Parathyroid adenoma (tissue), 2 donors: Measurements from ENCODE around the gene FKBP2.

Source experiments
- H2AFZ ChIP-seq: fragments of 300-600 bp; sonication (generic); one replicate; pipeline ENCODE4 v1.7.0; 2017; ENCODE audit warnings: antibody characterized with exemption, mild to moderate bottlenecking
- H3K27ac ChIP-seq: fragments of 300-600 bp; sonication (generic); one replicate; pipeline ENCODE4 v1.7.0; 2017
- H3K27me3 ChIP-seq: fragments of 300-600 bp; sonication (generic); one replicate; pipeline ENCODE4 v1.7.0; 2017; ENCODE audit warnings: low read length; ENCODE audit not compliant: control insufficient read depth, insufficient read depth
- H3K36me3 ChIP-seq: fragments of 300-600 bp; sonication (generic); one replicate; pipeline ENCODE4 v1.7.0; 2017; ENCODE audit warnings: low read length; ENCODE audit not compliant: control insufficient read depth, insufficient read depth
- H3K4me1 ChIP-seq: fragments of 300-600 bp; sonication (generic); one replicate; pipeline ENCODE4 v1.7.0; 2017; ENCODE audit warnings: control low read depth
- H3K4me2 ChIP-seq: fragments of 300-600 bp; sonication (generic); one replicate; pipeline ENCODE4 v1.7.0; 2017; ENCODE audit warnings: low read length
- H3K4me3 ChIP-seq: fragments of 300-600 bp; sonication (generic); one replicate; pipeline ENCODE4 v1.7.0; 2017; ENCODE audit warnings: low read depth, low read length
- H3K79me2 ChIP-seq: fragments of 300-600 bp; sonication (generic); one replicate; pipeline ENCODE4 v1.7.0; 2017; ENCODE audit warnings: control low read depth
- H3K9ac ChIP-seq: fragments of 300-600 bp; sonication (generic); one replicate; pipeline ENCODE4 v1.7.0; 2017; ENCODE audit warnings: mild to moderate bottlenecking
- H3K9me3 ChIP-seq: fragments of 300-600 bp; sonication (generic); one replicate; pipeline ENCODE4 v1.7.0; 2017; ENCODE audit warnings: low read length; ENCODE audit not compliant: control insufficient read depth
- TF ChIP-seq, protein P1 (sequence below): fragments of 300-600 bp; sonication (generic); IDR thresholded peaks from one replicate; pipeline ENCODE4 v1.7.0; 2017; ENCODE audit warnings: antibody characterized with exemption, mild to moderate bottlenecking
- donor health status: primary hyperparathyroidism.

FKBP2 gene

DNA sequence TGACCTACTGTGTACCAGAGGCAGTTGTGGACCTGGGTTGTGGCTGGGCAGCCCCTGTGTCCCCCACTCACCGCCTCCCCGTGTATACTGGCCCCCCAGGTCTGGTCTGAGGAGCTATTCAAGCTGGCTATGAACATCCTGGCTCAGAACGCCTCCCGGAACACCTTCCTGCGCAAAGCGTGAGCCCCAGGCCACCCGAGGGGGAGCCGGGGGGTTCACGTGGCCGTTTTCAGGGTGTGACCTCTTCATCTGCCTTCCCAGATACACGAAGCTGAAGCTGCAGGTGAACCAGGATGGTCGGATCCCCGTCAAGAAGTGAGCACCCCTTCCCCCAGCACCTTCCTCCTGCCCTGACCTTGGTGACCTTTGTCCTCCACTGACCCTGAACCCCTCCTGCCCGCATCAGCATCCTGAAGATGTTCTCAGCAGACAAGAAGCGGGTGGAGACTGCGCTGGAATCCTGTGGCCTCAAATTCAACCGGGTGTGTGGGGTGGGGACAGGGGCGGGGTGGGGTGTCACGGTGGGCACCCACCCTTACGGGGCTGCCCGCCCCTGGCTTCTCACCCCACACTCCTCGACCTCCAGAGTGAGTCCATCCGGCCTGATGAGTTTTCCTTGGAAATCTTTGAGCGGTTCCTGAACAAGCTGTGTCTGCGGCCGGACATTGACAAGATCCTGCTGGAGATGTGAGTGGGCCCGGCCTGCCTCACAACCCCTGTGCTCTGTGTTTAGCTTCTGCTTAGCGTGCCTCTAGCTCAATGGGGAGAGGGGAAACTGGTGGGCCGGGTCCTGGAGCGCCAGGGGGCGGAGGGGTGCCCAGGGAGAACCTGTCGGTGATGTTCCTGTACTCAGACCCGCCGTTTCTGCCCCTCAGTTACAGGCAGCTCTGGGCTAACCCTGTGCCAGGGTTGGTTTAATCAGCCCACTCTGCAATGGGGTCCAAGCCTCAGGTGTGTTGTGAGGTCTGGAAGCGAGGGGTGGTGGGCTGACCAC is 14.5 kb downstream of the FKBP2 start:
- H3K4me3 ChIP-seq: no peak overlapping the region
- peaks cover 23% of the 10 kb centered on the region for H3K4me1 ChIP-seq
- no peak overlapping the region for H3K9ac ChIP-seq
- TF ChIP-seq, protein P1, sequence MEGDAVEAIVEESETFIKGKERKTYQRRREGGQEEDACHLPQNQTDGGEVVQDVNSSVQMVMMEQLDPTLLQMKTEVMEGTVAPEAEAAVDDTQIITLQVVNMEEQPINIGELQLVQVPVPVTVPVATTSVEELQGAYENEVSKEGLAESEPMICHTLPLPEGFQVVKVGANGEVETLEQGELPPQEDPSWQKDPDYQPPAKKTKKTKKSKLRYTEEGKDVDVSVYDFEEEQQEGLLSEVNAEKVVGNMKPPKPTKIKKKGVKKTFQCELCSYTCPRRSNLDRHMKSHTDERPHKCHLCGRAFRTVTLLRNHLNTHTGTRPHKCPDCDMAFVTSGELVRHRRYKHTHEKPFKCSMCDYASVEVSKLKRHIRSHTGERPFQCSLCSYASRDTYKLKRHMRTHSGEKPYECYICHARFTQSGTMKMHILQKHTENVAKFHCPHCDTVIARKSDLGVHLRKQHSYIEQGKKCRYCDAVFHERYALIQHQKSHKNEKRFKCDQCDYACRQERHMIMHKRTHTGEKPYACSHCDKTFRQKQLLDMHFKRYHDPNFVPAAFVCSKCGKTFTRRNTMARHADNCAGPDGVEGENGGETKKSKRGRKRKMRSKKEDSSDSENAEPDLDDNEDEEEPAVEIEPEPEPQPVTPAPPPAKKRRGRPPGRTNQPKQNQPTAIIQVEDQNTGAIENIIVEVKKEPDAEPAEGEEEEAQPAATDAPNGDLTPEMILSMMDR: no peak
- H2AFZ ChIP-seq: no peak overlapping the region
- H3K36me3 ChIP-seq: no peaks in the 10 kb centered on the region
- peak overlapping the region; percentile 15 for H3K27ac ChIP-seq
- H3K79me2 ChIP-seq: no peaks in the 10 kb centered on the region
- H3K9me3 ChIP-seq: no peaks in the 10 kb centered on the region
- H3K27me3 ChIP-seq: no peaks in the 10 kb centered on the region
- H3K4me2 ChIP-seq: no peak overlapping the region

DNA sequence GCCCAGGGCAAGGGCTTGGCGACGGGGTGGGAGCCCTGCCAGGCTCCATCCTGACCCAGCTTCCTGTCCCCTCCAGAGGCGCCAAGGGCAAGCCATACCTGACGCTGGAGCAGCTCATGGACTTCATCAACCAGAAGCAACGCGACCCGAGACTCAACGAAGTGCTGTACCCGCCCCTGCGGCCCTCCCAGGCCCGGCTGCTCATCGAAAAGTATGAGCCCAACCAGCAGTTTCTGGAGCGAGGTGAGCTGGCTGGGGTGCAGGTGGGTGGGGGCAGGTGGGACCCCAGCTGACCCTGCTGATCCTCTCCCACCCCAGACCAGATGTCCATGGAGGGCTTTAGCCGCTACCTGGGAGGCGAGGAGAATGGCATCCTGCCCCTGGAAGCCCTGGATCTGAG is 15.4 kb downstream of the FKBP2 start:
- Histone ChIP-seq H3K36me3 (no peaks in the 10 kb centered on the region), H2AFZ (no peak overlapping the region), H3K4me3 (no peak overlapping the region), H3K79me2 (no peaks in the 10 kb centered on the region), H3K4me1 (peaks cover 23% of the 10 kb centered on the region), H3K9ac (no peak overlapping the region), H3K27me3 (no peaks in the 10 kb centered on the region), H3K9me3 (no peaks in the 10 kb centered on the region), H3K27ac (no peak overlapping the region), H3K4me2 (no peak overlapping the region)
- TF ChIP-seq, protein P1: no peak

DNA sequence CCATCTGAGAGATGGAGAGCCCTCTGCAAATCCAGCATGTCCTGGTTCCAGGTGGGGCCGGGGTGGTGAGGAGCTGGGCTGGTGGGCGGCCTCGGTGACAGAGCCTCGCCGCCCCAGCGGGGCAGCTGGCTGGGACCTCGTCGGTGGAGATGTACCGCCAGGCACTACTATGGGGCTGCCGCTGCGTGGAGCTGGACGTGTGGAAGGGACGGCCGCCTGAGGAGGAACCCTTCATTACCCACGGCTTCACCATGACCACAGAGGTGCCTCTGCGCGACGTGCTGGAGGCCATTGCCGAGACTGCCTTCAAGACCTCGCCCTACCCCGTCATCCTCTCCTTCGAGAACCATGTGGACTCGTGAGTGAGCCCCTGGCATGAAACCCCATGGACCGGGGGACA is 17.5 kb downstream of the FKBP2 start:
- H3K27me3 ChIP-seq: no peaks in the 10 kb centered on the region
- no peaks in the 10 kb centered on the region for H3K79me2 ChIP-seq
- no peaks in the 10 kb centered on the region for H3K36me3 ChIP-seq
- no peaks in the 10 kb centered on the region for H3K9me3 ChIP-seq
- no peak overlapping the region for H3K9ac ChIP-seq
- H3K4me2 ChIP-seq: no peak overlapping the region
- no peak overlapping the region for H2AFZ ChIP-seq
- H3K4me1 ChIP-seq: peaks cover 23% of the 10 kb centered on the region
- no peak overlapping the region for H3K27ac ChIP-seq
- H3K4me3 ChIP-seq: no peak overlapping the region
- TF ChIP-seq, protein P1: no peak

DNA sequence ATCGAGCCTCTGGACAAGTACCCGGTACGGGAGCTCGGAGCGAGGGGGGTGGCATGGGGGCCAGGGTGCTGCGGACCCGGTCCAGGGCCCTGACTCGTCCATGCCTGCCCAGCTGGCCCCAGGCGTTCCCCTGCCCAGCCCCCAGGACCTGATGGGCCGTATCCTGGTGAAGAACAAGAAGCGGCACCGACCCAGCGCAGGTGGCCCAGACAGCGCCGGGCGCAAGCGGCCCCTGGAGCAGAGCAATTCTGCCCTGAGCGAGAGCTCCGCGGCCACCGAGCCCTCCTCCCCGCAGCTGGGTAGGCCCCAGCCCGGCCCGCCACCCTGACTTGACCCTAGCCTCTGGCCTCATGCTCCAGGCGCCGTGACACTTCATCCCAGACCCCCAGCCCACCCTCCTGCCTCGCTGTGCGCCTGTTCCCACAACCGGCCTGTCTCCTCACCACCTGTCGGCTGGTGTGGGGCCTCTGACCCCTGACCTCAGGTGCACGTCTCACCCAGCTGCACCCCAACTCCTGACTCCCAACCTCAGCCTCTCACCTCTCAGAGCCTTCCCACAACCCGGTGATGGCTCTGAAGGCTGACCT is 18.1 kb downstream of the FKBP2 start:
- Histone ChIP-seq H3K36me3 (no peaks in the 10 kb centered on the region), H3K9me3 (no peaks in the 10 kb centered on the region), H3K79me2 (no peaks in the 10 kb centered on the region), H3K4me1 (peaks cover 21% of the 10 kb centered on the region), H3K27me3 (no peaks in the 10 kb centered on the region), H3K9ac (no peak overlapping the region), H2AFZ (no peak overlapping the region), H3K27ac (no peak overlapping the region), H3K4me3 (no peak overlapping the region), H3K4me2 (no peak overlapping the region)
- TF ChIP-seq, protein P1: no peak
